Lower leg skin (tissue), 4 donors: Measurements from ENCODE around the gene CAPN12. TPM values are rescaled to one million over a fixed set of nuclear protein-coding genes. Genes with fewer than 3 reads are reported as not detected.
"Not testable (repeated sequence)": the region's sequence is repeated elsewhere in the genome, so short reads cannot be mapped to it uniquely, and the experiment has no call there.

Experiments
- DNase-seq, 2 donors: peaks; one replicate each; pipeline ENCODE4 v3.0.0-alpha.2; 2019; ENCODE audit warnings: low spot score in 2 of 2
- H3K4me3 ChIP-seq: fragments of 200-600 bp; sonication (generic); 2 replicates; pipeline ENCODE4 v1.5.1; 2017; ENCODE audit warnings: mild to moderate bottlenecking, low read depth; ENCODE audit not compliant: poor library complexity, severe bottlenecking
- CTCF ChIP-seq, 3 donors: fragments of 450-650 bp; IDR thresholded peaks; one replicate each; pipeline ENCODE4 v1.5.1; 2016; ENCODE audit warnings: antibody characterized with exemption in 3 of 3, mild to moderate bottlenecking in 3 of 3, moderate library complexity in 2 of 3
- POLR2A ChIP-seq, 2 donors: fragments of 450-650 bp; IDR thresholded peaks; one replicate each; pipeline ENCODE4 v1.6.1; 2016 to 2017; ENCODE audit warnings: antibody characterized with exemption in 2 of 2, mild to moderate bottlenecking in 1 of 2, moderate library complexity in 1 of 2
- WGBS, 2 donors: methylation state at CpG; one replicate each; pipeline ENCODE4 v1.1.5; 2018; 5-methylcytosine and 5-hydroxymethylcytosine counted together
- intact Hi-C: fragments of 100-400 bp; cut with DNase I; formaldehyde crosslinking; loops from one replicate; pipeline ENCODE4 v1.15.0; 2023; ENCODE audit warnings: low total_unique reads
- total RNA-seq, 4 donors: library from RNA; depleted of rRNA; stranded (reverse); fragments of >200 nt; gene quantifications; one replicate each; pipeline ENCODE4 v1.1.0, GENCODE V29; 2016

The CAPN12 gene
- total RNA-seq, 4 donors from 2014 or later, result 7.6 to 20.0 (median 12.9) TPM

- WGBS, 2 donors, result 69 to 77% methylated on average over 10 of the region's 10 CpGs
- intact Hi-C loops, result no loop called here
- DNase-seq, result no peak
Observed at GRCh38 chr19:38759590-38760003, 15.3 kb upstream of the CAPN12 start.

GRCh38 chr19:38754196-38754595 lies 9.9 kb upstream of the CAPN12 start:
- H3K4me3 ChIP-seq, DNase-seq, intact Hi-C loops: not testable (repeated sequence)
- WGBS, 2 donors, result 86% methylated on average over 1 of the region's 2 CpGs; no CpG with 5 or more reads in 1 of the 2 donors

More at GRCh38 chr19:38759590-38760003, 15.3 kb upstream of the CAPN12 start:
- TF ChIP-seq CTCF (IDR thresholded peaks at IDR 0.05), result no peak
- TF ChIP-seq POLR2A (IDR thresholded peaks at IDR 0.05), result no peak
- no peak overlapping the region for H3K4me3 ChIP-seq

GRCh38 chr19:38753783-38754182 lies 9.5 kb upstream of the CAPN12 start:
- DNase-seq, H3K4me3 ChIP-seq, intact Hi-C loops: not testable (repeated sequence)
- WGBS, 2 donors, result 75 to 91% methylated on average over 3 of the region's 3 CpGs

- intact Hi-C loops, result no loop called here
- WGBS, 2 donors, result 84 to 86% methylated on average over 6 to 7 of the region's 7 CpGs
- no peak overlapping the region for H3K4me3 ChIP-seq
- TF ChIP-seq CTCF (IDR thresholded peaks at IDR 0.05) (no peak), POLR2A (IDR thresholded peaks at IDR 0.05) (no peak)
- DNase-seq, result no peak
Observed at GRCh38 chr19:38745316-38745715, 1.0 kb upstream of the CAPN12 start.

- WGBS, 2 donors, result 74% methylated on average over 6 of the region's 6 CpGs
- intact Hi-C loops, result no loop called here
- no peak for DNase-seq
- no peak overlapping the region for H3K4me3 ChIP-seq
- TF ChIP-seq CTCF (IDR thresholded peaks at IDR 0.05), result no peak
- TF ChIP-seq POLR2A (IDR thresholded peaks at IDR 0.05), result no peak
Observed at GRCh38 chr19:38744874-38745273, 600 bp upstream of the CAPN12 start.

- WGBS, 2 donors, result 74 to 84% methylated on average over 18 to 19 of the region's 20 CpGs
- intact Hi-C loops, result no loop called here
- H3K4me3 ChIP-seq, result no peak overlapping the region
- DNase-seq, result no peak
- TF ChIP-seq POLR2A (IDR thresholded peaks at IDR 0.05), result no peak
- TF ChIP-seq CTCF (IDR thresholded peaks at IDR 0.05), result no peak
Observed at GRCh38 chr19:38743394-38744297, 628 bp downstream of the CAPN12 start.
